Activated naive CD4-positive, alpha-beta T cell treated with anti-CD3 and anti-CD28 coated beads, Interleukin-2, amount 10 ng/mL, durations not matched to agents 7 days and 5 days (primary cell): ENCODE measurements around the gene LCMT1.

ENCODE experiments used
- CTCF ChIA-PET: fragments of 350-600 bp; sonication (Branson Sonifier 250); formaldehyde crosslinking; loops from one replicate; lab custom pipeline; 2021; ENCODE audit warnings: antibody characterized with exemption; lab: Charles Lee
- DNase-seq: peaks from one replicate; pipeline ENCODE4 v3.0.0-alpha.2; 2020
- H3K27ac Mint-ChIP-seq: one replicate; pipeline ENCODE4 v1.8.0; 2021; ENCODE audit warnings: mild to moderate bottlenecking, moderate library complexity, mixed read lengths
- H3K27me3 Mint-ChIP-seq: one replicate; pipeline ENCODE4 v1.8.0; 2021; ENCODE audit warnings: mild to moderate bottlenecking, mixed read lengths
- H3K36me3 Mint-ChIP-seq: one replicate; pipeline ENCODE4 v1.8.0; 2021; ENCODE audit warnings: mixed read lengths
- H3K4me1 Mint-ChIP-seq: one replicate; pipeline ENCODE4 v1.8.0; 2021; ENCODE audit warnings: mixed read lengths
- H3K4me3 Mint-ChIP-seq: one replicate; pipeline ENCODE4 v1.8.0; 2021; ENCODE audit warnings: mild to moderate bottlenecking, moderate library complexity, mixed read lengths
- H3K9me3 Mint-ChIP-seq: one replicate; pipeline ENCODE4 v1.8.0; 2021; ENCODE audit warnings: mixed read lengths

Gene LCMT1

GRCh38 chr16:25217921-25218320 is 106.4 kb downstream of the LCMT1 start:
- Mint-ChIP-seq H3K4me3 (no peak overlapping the region), H3K27me3 (peaks cover 17% of the 10 kb centered on the region), H3K27ac (no peak overlapping the region), H3K36me3 (no peaks in the 10 kb centered on the region), H3K9me3 (no peaks in the 10 kb centered on the region), H3K4me1 (no peaks in the 10 kb centered on the region)
- DNase-seq = no peak
- CTCF ChIA-PET = interaction anchor here (1.3 kb wide), 1 partner anchor 9 kb away, joined by 4 read pairs; no protein-coding TSS in a partner anchor

GRCh38 chr16:25219070-25219737 is 107.7 kb downstream of the LCMT1 start:
- H3K27ac Mint-ChIP-seq = no peak overlapping the region
- no peak overlapping the region for H3K4me3 Mint-ChIP-seq
- H3K27me3 Mint-ChIP-seq = peaks cover 17% of the 10 kb centered on the region
- no peak for DNase-seq
- CTCF ChIA-PET = interaction anchor here (1.3 kb wide), 1 partner anchor 7 kb away, joined by 4 read pairs; no protein-coding TSS in a partner anchor
- no peaks in the 10 kb centered on the region for H3K36me3 Mint-ChIP-seq
- H3K9me3 Mint-ChIP-seq = no peaks in the 10 kb centered on the region
- H3K4me1 Mint-ChIP-seq = no peaks in the 10 kb centered on the region

- CTCF ChIA-PET = interaction anchor here (0.7 to 4.8 kb wide), 4 partner anchors 10 to 207 kb away, joined by 3 to 41 read pairs (median 8); no protein-coding TSS in a partner anchor
- no peak overlapping the region for H3K4me3 Mint-ChIP-seq
Measured at GRCh38 chr16:25222959-25223358, 111.4 kb downstream of the LCMT1 start.

GRCh38 chr16:25223964-25224363 is 112.4 kb downstream of the LCMT1 start:
- Mint-ChIP-seq H3K9me3 (no peaks in the 10 kb centered on the region), H3K4me1 (no peaks in the 10 kb centered on the region), H3K27me3 (no peaks in the 10 kb centered on the region), H3K36me3 (no peaks in the 10 kb centered on the region), H3K4me3 (no peak overlapping the region), H3K27ac (no peak overlapping the region)
- CTCF ChIA-PET = interaction anchor here (0.9 to 4.8 kb wide), 7 partner anchors 9 to 318 kb away, joined by 3 to 41 read pairs (median 12); no protein-coding TSS in a partner anchor
- no peak for DNase-seq

More at GRCh38 chr16:25222959-25223358, 111.4 kb downstream of the LCMT1 start:
- Mint-ChIP-seq H3K36me3 (no peaks in the 10 kb centered on the region), H3K4me1 (no peaks in the 10 kb centered on the region), H3K9me3 (no peaks in the 10 kb centered on the region), H3K27me3 (no peaks in the 10 kb centered on the region), H3K27ac (no peak overlapping the region)
- no peak for DNase-seq

- no peak for DNase-seq
Measured at GRCh38 chr16:25224731-25225319, 113.3 kb downstream of the LCMT1 start.

More at GRCh38 chr16:25224731-25225319, 113.3 kb downstream of the LCMT1 start:
- no peaks in the 10 kb centered on the region for H3K27me3 Mint-ChIP-seq
- H3K4me3 Mint-ChIP-seq = no peak overlapping the region
- no peak overlapping the region for H3K27ac Mint-ChIP-seq
- CTCF ChIA-PET = interaction anchor here (0.6 to 4.8 kb wide), 28 partner anchors 8 to 889 kb away, joined by 3 to 41 read pairs (median 4); partner anchors contain the start of genes AQP8 and LCMT1
- H3K4me1 Mint-ChIP-seq = no peaks in the 10 kb centered on the region
- H3K9me3 Mint-ChIP-seq = no peaks in the 10 kb centered on the region
- no peaks in the 10 kb centered on the region for H3K36me3 Mint-ChIP-seq
